Activated CD8-positive, alpha-beta T cell treated with anti-CD3 and anti-CD28 coated beads, Interleukin-2, amount 10 ng/mL, durations not matched to agents 7 days and 5 days (primary cell): ENCODE measurements around the gene NCKAP5. TPM values are rescaled to one million over a fixed set of nuclear protein-coding genes. Genes with fewer than 3 reads are reported as not detected.

Experiments
- ATAC-seq: fragments of 150-1000 bp; cut with Tn5 transposase; one replicate; pipeline ENCODE4 v1.10.0; 2021; ENCODE audit warnings: moderate library complexity
- CTCF ChIA-PET: fragments of 350-600 bp; sonication (Branson Sonifier 250); formaldehyde crosslinking; loops from one replicate; lab custom pipeline; 2021; ENCODE audit warnings: antibody characterized with exemption; lab: Charles Lee
- POLR2A ChIA-PET: fragments of 350-600 bp; sonication (Branson Sonifier 250); formaldehyde crosslinking; loops from one replicate; lab custom pipeline; 2021; ENCODE audit warnings: antibody characterized with exemption; lab: Charles Lee
- DNase-seq: peaks from one replicate; pipeline ENCODE4 v3.0.0-alpha.2; 2020
- H3K27ac Mint-ChIP-seq: one replicate; pipeline ENCODE4 v1.8.0; 2021; ENCODE audit warnings: mild to moderate bottlenecking, mixed read lengths
- H3K27me3 Mint-ChIP-seq: one replicate; pipeline ENCODE4 v1.8.0; 2021; ENCODE audit warnings: low read depth, mixed read lengths
- H3K36me3 Mint-ChIP-seq: one replicate; pipeline ENCODE4 v1.8.0; 2021; ENCODE audit warnings: low read depth, mixed read lengths
- H3K4me1 Mint-ChIP-seq: one replicate; pipeline ENCODE4 v1.8.0; 2021; ENCODE audit warnings: low read depth, mixed read lengths
- H3K4me3 Mint-ChIP-seq: one replicate; pipeline ENCODE4 v1.8.0; 2021; ENCODE audit warnings: mild to moderate bottlenecking, mixed read lengths
- H3K9me3 Mint-ChIP-seq: one replicate; pipeline ENCODE4 v1.8.0; 2022; ENCODE audit warnings: mixed read lengths; ENCODE audit not compliant: insufficient read depth
- total RNA-seq, 2 experiments: library from RNA; stranded (reverse); gene quantifications; one replicate each; pipeline ENCODE4 v1.2.3, GENCODE V29; 2021

NCKAP5 gene
- total RNA-seq, 2 experiments from 2014 or later, result not detected

DNA sequence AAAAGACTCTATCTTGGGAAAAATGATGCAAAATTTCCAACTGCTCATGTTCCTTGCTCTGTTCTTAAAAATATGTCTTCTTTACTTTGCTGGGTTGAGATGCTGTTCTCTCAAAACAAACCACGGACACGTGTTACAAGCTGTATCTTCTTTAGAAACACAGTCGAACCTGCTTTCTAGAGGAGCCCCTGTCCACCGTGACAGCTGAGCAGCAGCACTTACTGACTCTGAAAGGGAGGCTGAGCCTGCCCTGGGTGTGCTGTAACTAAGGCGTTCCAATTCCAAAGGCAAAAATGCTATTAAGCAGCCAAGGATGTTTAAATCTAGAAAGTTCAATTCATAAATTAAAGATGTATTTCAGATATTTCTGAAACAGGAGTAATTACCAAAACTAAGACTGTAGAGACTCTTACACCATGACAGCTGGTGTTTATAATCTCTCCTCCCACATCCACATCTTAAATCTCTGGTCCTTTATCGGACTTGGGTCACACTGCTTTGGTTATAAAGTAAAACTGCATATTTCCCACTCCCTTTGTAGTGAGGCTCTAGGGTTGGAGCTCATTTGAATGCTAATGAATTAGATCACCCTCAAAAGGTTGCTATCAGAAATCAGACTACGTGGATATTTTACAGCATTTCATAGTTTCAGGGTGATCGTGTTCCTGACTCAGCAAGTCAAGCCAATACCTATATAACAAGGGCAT is 617.1 kb downstream of the NCKAP5 start:
- ATAC-seq (no peak), DNase-seq (no peak)
- H3K27me3 Mint-ChIP-seq, result no peaks in the 10 kb centered on the region
- ChIA-PET POLR2A (no interaction called here), CTCF (no interaction called here)
- H3K27ac Mint-ChIP-seq, result no peak overlapping the region
- H3K36me3 Mint-ChIP-seq, result no peaks in the 10 kb centered on the region
- no peak overlapping the region for H3K4me3 Mint-ChIP-seq
- H3K9me3 Mint-ChIP-seq, result no peaks in the 10 kb centered on the region
- H3K4me1 Mint-ChIP-seq, result no peaks in the 10 kb centered on the region

DNA sequence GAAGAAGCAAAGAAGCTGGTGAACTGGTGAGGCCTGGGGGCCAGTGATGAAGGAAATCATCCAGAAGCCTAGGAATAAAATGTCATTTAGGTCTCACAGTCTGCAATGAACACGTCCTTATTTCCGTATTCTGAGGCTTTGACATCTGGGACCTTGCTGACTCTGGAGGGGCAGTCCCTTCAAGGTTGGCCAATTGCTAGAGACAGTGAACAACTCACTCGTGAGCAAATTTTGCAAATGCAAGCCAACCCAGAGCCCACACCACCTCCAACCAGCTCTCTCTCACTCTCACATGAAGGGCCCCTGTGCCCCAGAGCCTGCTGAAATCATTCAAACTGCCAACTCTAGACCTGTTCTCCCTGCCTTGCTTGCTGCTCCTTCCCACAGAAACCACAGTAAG is 619.2 kb downstream of the NCKAP5 start:
- DNase-seq (no peak), ATAC-seq (no peak)
- CTCF ChIA-PET, result no interaction called here
- no peak overlapping the region for H3K27ac Mint-ChIP-seq
- no peaks in the 10 kb centered on the region for H3K4me1 Mint-ChIP-seq
- no peaks in the 10 kb centered on the region for H3K36me3 Mint-ChIP-seq
- H3K4me3 Mint-ChIP-seq, result no peak overlapping the region
- POLR2A ChIA-PET, result no interaction called here
- H3K27me3 Mint-ChIP-seq, result no peaks in the 10 kb centered on the region
- H3K9me3 Mint-ChIP-seq, result no peaks in the 10 kb centered on the region

DNA sequence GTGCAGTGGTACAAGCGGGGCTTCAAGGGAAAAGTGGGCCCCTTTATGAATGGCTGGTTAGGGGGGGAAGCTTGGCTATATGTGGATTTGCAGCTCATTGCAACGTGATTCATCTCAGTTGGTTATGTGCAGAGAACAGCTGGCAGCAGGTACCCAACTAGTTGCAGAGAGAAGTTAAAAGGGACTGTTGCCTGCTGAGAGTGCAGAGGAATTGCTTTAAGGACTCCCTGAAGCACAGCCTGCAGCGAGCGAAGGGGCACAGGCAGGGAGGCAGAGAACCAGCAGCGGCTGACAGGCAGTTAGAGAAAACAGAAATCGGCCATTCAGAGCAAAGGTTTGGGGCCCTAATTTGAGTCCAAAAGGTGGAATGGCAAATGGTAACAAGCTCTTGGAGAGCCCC is 620.1 kb downstream of the NCKAP5 start:
- H3K4me3 Mint-ChIP-seq, result no peak overlapping the region
- POLR2A ChIA-PET, result no interaction called here
- H3K27me3 Mint-ChIP-seq, result no peaks in the 10 kb centered on the region
- CTCF ChIA-PET, result no interaction called here
- peaks cover 3% of the 10 kb centered on the region for H3K9me3 Mint-ChIP-seq
- DNase-seq (no peak), ATAC-seq (no peak)
- no peaks in the 10 kb centered on the region for H3K4me1 Mint-ChIP-seq
- no peaks in the 10 kb centered on the region for H3K36me3 Mint-ChIP-seq
- no peak overlapping the region for H3K27ac Mint-ChIP-seq

DNA sequence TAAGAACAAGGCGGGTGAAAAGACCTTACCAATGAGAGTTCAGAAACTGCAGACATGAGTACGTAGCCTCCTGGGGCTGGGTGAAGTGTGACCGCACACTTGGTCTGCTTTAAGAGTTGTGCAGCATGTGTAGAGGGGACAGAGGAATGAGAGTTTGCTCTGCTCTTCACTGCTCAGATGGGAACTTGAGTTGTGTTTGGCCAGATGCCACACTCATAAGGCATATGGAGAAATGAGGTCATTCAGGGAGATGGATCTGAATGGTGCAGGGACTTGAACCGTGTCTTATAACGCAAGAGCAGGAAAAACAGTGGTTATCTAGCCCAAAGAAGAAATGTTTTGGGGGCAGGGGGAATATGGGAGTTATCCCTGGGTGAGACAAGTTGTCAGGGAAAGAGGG is 624.4 kb downstream of the NCKAP5 start:
- POLR2A ChIA-PET, result no interaction called here
- Mint-ChIP-seq H3K27me3 (no peaks in the 10 kb centered on the region), H3K27ac (no peak overlapping the region), H3K4me3 (no peak overlapping the region), H3K9me3 (peaks cover 3% of the 10 kb centered on the region), H3K36me3 (no peaks in the 10 kb centered on the region), H3K4me1 (no peaks in the 10 kb centered on the region)
- no peak for ATAC-seq
- no peak for DNase-seq
- CTCF ChIA-PET, result no interaction called here

DNA sequence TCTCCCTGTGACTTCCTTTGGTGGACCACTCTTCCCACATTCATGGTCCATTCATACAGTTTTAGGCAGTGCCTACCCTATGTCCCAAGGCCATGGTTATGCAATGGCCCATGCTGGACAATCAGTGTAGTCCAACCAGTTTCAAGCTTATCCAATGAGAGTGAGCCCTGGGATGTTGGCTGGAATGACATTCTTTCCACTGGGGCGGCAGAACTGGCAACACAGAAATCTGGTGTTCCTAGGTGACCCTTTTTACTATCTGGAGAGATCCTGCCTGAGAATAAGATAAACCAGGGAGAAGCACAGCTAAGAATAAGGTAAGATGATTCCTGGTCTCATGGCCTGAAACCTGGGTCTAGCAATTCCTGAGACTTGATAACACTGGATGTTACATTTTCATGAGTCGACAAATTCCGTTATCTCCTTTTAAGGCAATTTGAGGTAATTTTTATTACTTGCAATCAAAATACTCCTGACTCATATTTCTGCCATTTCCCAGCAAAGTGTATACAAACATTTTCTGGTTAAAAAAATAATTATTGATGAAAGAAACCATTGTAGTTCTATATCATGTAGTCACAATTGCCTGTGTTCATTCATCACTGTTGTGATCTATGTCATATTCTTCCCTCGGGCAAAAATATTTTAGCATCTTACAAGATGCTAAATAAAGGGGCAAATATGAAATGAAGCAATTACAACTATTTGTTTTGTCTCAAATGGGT is 626.8 kb downstream of the NCKAP5 start:
- DNase-seq, result no peak
- no peaks in the 10 kb centered on the region for H3K36me3 Mint-ChIP-seq
- no peak overlapping the region for H3K27ac Mint-ChIP-seq
- ChIA-PET POLR2A (no interaction called here), CTCF (no interaction called here)
- H3K9me3 Mint-ChIP-seq, result peaks cover 3% of the 10 kb centered on the region
- ATAC-seq, result no peak
- no peaks in the 10 kb centered on the region for H3K27me3 Mint-ChIP-seq
- H3K4me3 Mint-ChIP-seq, result no peak overlapping the region
- no peaks in the 10 kb centered on the region for H3K4me1 Mint-ChIP-seq

DNA sequence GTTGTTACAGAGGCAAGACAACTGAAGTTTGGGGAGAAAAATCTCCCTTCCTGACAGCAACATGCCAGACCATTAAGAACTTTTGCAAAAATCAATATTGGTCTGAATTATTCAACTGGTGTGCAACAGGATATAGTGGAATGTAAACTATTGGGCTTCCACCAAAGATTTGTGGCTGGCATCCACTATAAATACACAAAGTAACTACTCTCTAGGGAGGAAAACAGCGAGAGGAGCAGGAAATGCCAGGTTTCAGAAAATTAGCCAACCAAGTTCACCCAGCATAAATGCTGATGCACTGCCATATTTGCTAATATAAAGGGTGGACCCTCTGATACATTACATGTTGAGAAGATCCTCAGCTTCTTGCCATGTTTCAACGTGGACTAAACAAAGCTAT is 630.6 kb downstream of the NCKAP5 start:
- H3K36me3 Mint-ChIP-seq, result no peaks in the 10 kb centered on the region
- ChIA-PET POLR2A (no interaction called here), CTCF (no interaction called here)
- DNase-seq (no peak), ATAC-seq (no peak)
- H3K27me3 Mint-ChIP-seq, result no peaks in the 10 kb centered on the region
- no peaks in the 10 kb centered on the region for H3K4me1 Mint-ChIP-seq
- no peak overlapping the region for H3K4me3 Mint-ChIP-seq
- H3K27ac Mint-ChIP-seq, result no peak overlapping the region
- H3K9me3 Mint-ChIP-seq, result no peaks in the 10 kb centered on the region

DNA sequence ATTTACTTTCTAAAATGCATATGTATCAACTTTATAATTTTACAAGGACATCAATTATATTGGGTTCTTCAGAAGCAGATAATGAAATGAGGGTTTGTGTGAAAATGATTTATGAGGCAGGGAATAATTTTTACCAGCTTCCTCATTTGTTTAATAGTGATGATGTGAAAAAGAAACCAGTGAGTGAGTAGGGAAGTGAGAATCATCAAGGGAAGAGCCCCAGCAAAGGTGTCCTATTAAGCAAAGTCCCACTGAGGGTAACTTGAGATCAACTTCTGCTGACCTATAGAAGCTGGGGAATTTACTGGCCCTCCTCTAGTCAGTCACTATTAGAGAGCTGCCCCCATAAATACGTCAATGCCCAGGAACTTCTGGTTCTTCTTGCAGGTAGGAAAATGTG is 631.5 kb downstream of the NCKAP5 start:
- H3K4me3 Mint-ChIP-seq, result no peak overlapping the region
- no peaks in the 10 kb centered on the region for H3K4me1 Mint-ChIP-seq
- no peaks in the 10 kb centered on the region for H3K27me3 Mint-ChIP-seq
- ATAC-seq, result no peak
- H3K27ac Mint-ChIP-seq, result no peak overlapping the region
- ChIA-PET POLR2A (no interaction called here), CTCF (no interaction called here)
- DNase-seq, result no peak
- H3K36me3 Mint-ChIP-seq, result no peaks in the 10 kb centered on the region
- no peaks in the 10 kb centered on the region for H3K9me3 Mint-ChIP-seq

DNA sequence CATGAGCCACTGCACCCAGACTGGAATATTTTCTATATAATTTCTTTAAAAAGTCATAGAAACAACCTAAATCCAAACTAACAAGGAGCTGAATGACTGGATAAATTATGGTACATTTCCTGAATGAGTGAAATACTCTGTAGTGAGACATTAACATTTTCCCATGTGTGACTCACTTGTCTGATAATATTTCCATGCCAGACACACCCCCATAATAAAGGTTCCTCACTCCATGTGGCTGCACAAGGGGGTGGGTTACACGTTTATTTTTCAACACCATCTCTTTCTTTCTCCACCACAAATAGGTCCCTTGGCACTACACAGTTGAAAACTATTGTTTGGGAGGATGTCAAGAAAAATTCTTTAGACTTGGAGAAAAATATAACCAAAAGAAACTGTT is 632.0 kb downstream of the NCKAP5 start:
- ChIA-PET POLR2A (no interaction called here), CTCF (no interaction called here)
- Mint-ChIP-seq H3K4me3 (no peak overlapping the region), H3K27ac (no peak overlapping the region), H3K27me3 (no peaks in the 10 kb centered on the region), H3K4me1 (no peaks in the 10 kb centered on the region), H3K9me3 (no peaks in the 10 kb centered on the region), H3K36me3 (no peaks in the 10 kb centered on the region)
- ATAC-seq, result no peak
- no peak for DNase-seq

DNA sequence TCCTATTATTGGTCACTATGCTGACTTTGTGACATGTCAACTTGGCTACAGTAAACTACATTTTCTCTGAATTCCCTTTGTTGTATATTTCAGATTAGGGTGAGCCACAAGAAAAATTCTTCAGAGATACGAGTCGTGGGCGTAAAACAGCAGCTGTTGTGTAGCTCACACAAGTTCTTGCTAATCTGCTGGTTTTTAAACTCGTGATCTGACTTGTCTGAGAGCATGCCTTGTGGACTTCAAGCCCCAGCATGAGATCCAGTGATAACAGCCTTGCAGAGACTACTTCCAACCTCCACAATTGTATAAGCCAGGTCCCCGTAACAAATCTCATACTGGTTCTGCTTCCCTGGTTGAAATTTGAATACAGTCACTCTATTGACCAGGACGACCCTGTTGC is 638.5 kb downstream of the NCKAP5 start:
- ATAC-seq (no peak), DNase-seq (no peak)
- H3K36me3 Mint-ChIP-seq, result no peaks in the 10 kb centered on the region
- no peak overlapping the region for H3K27ac Mint-ChIP-seq
- POLR2A ChIA-PET, result no interaction called here
- no peaks in the 10 kb centered on the region for H3K9me3 Mint-ChIP-seq
- CTCF ChIA-PET, result no interaction called here
- no peak overlapping the region for H3K4me3 Mint-ChIP-seq
- H3K27me3 Mint-ChIP-seq, result no peaks in the 10 kb centered on the region
- H3K4me1 Mint-ChIP-seq, result no peaks in the 10 kb centered on the region

DNA sequence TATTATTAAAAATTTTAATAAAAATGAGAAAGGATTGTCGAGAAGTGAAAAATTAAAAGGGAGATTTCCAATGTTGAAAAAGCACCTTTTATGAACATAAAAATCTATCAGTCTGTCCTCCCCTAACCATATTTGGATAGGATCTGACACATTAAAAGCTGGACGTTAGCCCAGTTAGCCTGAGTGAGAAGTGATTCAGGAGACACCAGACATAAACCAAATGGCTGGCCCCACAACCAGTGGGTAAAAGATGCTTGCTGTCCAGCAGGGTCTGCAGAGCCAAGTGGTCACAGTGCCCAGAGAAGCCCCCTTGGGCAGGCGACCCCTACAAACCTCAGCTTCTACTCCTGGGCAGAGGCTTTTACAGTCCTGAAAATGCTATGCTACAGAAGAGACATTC is 644.5 kb downstream of the NCKAP5 start:
- H3K36me3 Mint-ChIP-seq, result no peaks in the 10 kb centered on the region
- no peaks in the 10 kb centered on the region for H3K27me3 Mint-ChIP-seq
- no peaks in the 10 kb centered on the region for H3K4me1 Mint-ChIP-seq
- H3K9me3 Mint-ChIP-seq, result no peaks in the 10 kb centered on the region
- CTCF ChIA-PET, result no interaction called here
- no peak overlapping the region for H3K4me3 Mint-ChIP-seq
- H3K27ac Mint-ChIP-seq, result no peak overlapping the region
- DNase-seq (no peak), ATAC-seq (no peak)
- POLR2A ChIA-PET, result no interaction called here

DNA sequence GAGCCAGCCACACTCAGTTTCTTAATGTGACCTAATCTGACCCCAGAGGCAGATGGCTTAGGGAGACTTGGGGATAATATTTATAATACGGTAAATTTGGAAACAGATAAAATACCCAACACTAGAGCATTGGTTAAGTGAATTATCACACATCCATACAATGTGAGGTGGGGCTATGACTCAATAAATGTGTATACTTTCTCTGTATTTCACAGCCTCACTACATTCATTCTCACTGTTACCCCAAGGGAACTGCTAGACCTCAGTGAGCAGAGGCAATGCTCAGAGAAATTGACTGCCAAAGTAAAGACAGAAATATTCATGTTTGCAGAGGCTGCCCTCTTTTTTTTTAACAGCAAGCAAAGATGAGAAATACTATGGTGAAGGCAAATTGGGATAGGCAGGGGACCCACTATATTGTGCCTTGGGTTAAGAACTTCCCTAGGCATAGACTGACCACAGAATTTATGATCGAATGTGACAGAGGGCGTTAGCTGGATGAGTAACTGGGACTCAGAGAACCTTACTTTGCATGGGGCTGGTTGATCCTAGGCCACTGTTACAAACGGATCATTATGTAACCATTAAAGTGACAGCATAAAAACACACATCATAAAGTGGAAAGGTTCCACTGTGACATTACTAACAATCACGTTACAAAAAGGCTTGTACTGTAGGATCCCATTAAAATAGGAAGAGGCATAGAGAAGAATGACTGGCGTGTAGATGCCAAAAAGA is 652.3 kb downstream of the NCKAP5 start:
- Mint-ChIP-seq H3K27ac (no peak overlapping the region), H3K36me3 (no peaks in the 10 kb centered on the region), H3K27me3 (no peaks in the 10 kb centered on the region), H3K4me1 (no peaks in the 10 kb centered on the region), H3K4me3 (no peak overlapping the region), H3K9me3 (no peaks in the 10 kb centered on the region)
- ChIA-PET POLR2A (no interaction called here), CTCF (no interaction called here)
- no peak for ATAC-seq
- no peak for DNase-seq
